Stomach (tissue), 9 donors: ENCODE measurements around the gene RIN3. TPM values are rescaled to one million over a fixed set of nuclear protein-coding genes. Genes with fewer than 3 reads are reported as not detected.

Experiments used
- DNase-seq, 2 donors: peaks; one replicate each; pipeline versions ENCODE4 v3.0.0 to v3.0.0-alpha.2; 2013 to 2019
- H3K27ac ChIP-seq, 5 donors: fragments of 200-600 bp in 4 of 5; sonication (generic) in 4 of 5; one replicate each; pipeline ENCODE4 v1.5.1; 2013 to 2019; ENCODE audit warnings: mild to moderate bottlenecking in 1 of 5, moderate library complexity in 1 of 5
- H3K27me3 ChIP-seq, 3 donors: fragments of 200-600 bp; sonication (generic); one replicate each; pipeline ENCODE4 v1.5.1; 2017 to 2019; ENCODE audit warnings: mixed run types in 1 of 3
- H3K36me3 ChIP-seq, 4 donors: fragments of 200-600 bp; sonication (generic); 1 replicate in 3 of 4; 2 replicates in 1 of 4; pipeline ENCODE4 v1.5.1; 2016 to 2019
- H3K4me1 ChIP-seq, 4 donors: fragments of 200-600 bp; sonication (generic); one replicate each; pipeline ENCODE4 v1.5.1; 2016 to 2019
- H3K4me3 ChIP-seq, 4 donors: fragments of 200-600 bp; sonication (generic) in 3 of 4; one replicate each; pipeline ENCODE4 v1.5.1; 2016 to 2019; ENCODE audit warnings: mild to moderate bottlenecking in 1 of 4
- H3K9me3 ChIP-seq, 4 donors: fragments of 200-600 bp; sonication (generic); one replicate each; pipeline ENCODE4 v1.5.1; 2016 to 2019
- CTCF ChIP-seq, 7 experiments: fragments of 450-650 bp in 4 of 7; fragments of 200-600 bp in 3 of 7; sonication (generic) in 3 of 7; IDR thresholded peaks; one replicate each; pipeline ENCODE4 v1.5.1; 2016 to 2019; ENCODE audit warnings: antibody characterized with exemption in 7 of 7, control low read depth in 2 of 7, mild to moderate bottlenecking in 1 of 7
- EP300 ChIP-seq: sonication (generic); formaldehyde crosslinking; IDR thresholded peaks from one replicate; pipeline ENCODE4 v1.6.1; 2017; ENCODE audit warnings: antibody characterized with exemption
- POLR2A ChIP-seq, 4 donors: fragments of 450-650 bp; IDR thresholded peaks; one replicate each; pipeline ENCODE4 v1.6.1; 2016; ENCODE audit warnings: antibody characterized with exemption in 4 of 4, control low read depth in 2 of 4, mild to moderate bottlenecking in 1 of 4, moderate library complexity in 1 of 4
- POLR2AphosphoS5 ChIP-seq, 3 donors: sonication (generic); formaldehyde crosslinking; IDR thresholded peaks; one replicate each; pipeline ENCODE4 v1.6.1; 2016; ENCODE audit warnings: antibody characterized with exemption in 3 of 3
- WGBS, 5 donors: extraction: QIAGEN DNeasy Blood & Tissue Kit in 3 of 5; methylation state at CpG; one replicate each; pipeline versions ENCODE4 v1.1.5 to v1.1.7; 2013 to 2018; 5-methylcytosine and 5-hydroxymethylcytosine counted together
- intact Hi-C: fragments of 100-400 bp; cut with DNase I; formaldehyde crosslinking; loops from one replicate; pipeline ENCODE4 v1.15.1; 2023; ENCODE audit warnings: low total_unique reads
- polyA plus RNA-seq, 3 donors: library from polyadenylated mRNA; stranded (reverse); fragments of 200-250 nt; gene quantifications; one replicate each; pipeline ENCODE4 v1.2.3, GENCODE V29; 2013
- total RNA-seq, 5 donors: library from RNA; depleted of rRNA; stranded (reverse); fragments of >200 nt; gene quantifications; one replicate each; pipeline versions ENCODE4 v1.1.0 to v1.2.3, GENCODE V29; 2014 to 2016
- donor health status: healthy with polysubstance abuse.
- donor health status: Bipolar disorder and iron deficiency.
- donor health status: healthy.

The RIN3 gene
- total and polyA plus RNA-seq, 8 donors: 5.0 to 47.8 (median 8.0) TPM

- Histone ChIP-seq H3K27ac (no peak overlapping the region), H3K4me3 (no peak overlapping the region), H3K4me1 (peaks cover 0 to 4% (median 0%) of the 10 kb centered on the region in 4 donors), H3K36me3 (no peaks in the 10 kb centered on the region), H3K9me3 (no peaks in the 10 kb centered on the region), H3K27me3 (peaks cover 0 to 5% (median 0%) of the 10 kb centered on the region in 3 donors)
- intact Hi-C loops: no loop called here
- no peak for TF ChIP-seq POLR2AphosphoS5 (IDR thresholded peaks at IDR 0.05)
- no peak for TF ChIP-seq CTCF (IDR thresholded peaks at IDR 0.05)
- TF ChIP-seq POLR2A (IDR thresholded peaks at IDR 0.05): no peak
- no peak for TF ChIP-seq EP300
- no peak for DNase-seq
- 72 to 89% (median 84%) methylated on average over 5 of the region's 5 CpGs for WGBS, 5 donors
These were observed 11.7 kb upstream of the RIN3 start for GRCh38 chr14:92501891-92502351.

GRCh38 chr14:92502541-92503286 lies 10.9 kb upstream of the RIN3 start:
- Histone ChIP-seq H3K4me1 (peaks cover 0 to 8% (median 0%) of the 10 kb centered on the region in 4 donors), H3K4me3 (no peak overlapping the region), H3K27me3 (peaks cover 0 to 5% (median 0%) of the 10 kb centered on the region in 3 donors), H3K9me3 (no peaks in the 10 kb centered on the region), H3K36me3 (no peaks in the 10 kb centered on the region), H3K27ac (no peak overlapping the region)
- TF ChIP-seq CTCF (IDR thresholded peaks at IDR 0.05) (no peak), POLR2AphosphoS5 (IDR thresholded peaks at IDR 0.05) (no peak), POLR2A (IDR thresholded peaks at IDR 0.05) (no peak), EP300 (no peak)
- intact Hi-C loops: no loop called here
- 84 to 91% (median 87%) methylated on average over 3 to 9 of the region's 9 CpGs for WGBS, 5 donors
- DNase-seq: no peak

- peaks cover 0 to 8% (median 0%) of the 10 kb centered on the region in 4 donors for H3K4me1 ChIP-seq
- H3K4me3 ChIP-seq: no peak overlapping the region
- peaks cover 0 to 5% (median 0%) of the 10 kb centered on the region in 3 donors for H3K27me3 ChIP-seq
- TF ChIP-seq POLR2A (IDR thresholded peaks at IDR 0.05) (no peak), CTCF (IDR thresholded peaks at IDR 0.05) (no peak), EP300 (no peak), POLR2AphosphoS5 (IDR thresholded peaks at IDR 0.05) (no peak)
- no peaks in the 10 kb centered on the region for H3K36me3 ChIP-seq
- no peak for DNase-seq
- H3K27ac ChIP-seq: no peak overlapping the region
- intact Hi-C loops: no loop called here
- H3K9me3 ChIP-seq: no peaks in the 10 kb centered on the region
- 67 to 72% (median 70%) methylated on average over 4 of the region's 4 CpGs for WGBS, 5 donors
These were observed 9.7 kb upstream of the RIN3 start for GRCh38 chr14:92503756-92504491.

GRCh38 chr14:92505826-92506225 lies 7.8 kb upstream of the RIN3 start:
- DNase-seq: no peak
- Histone ChIP-seq H3K9me3 (no peaks in the 10 kb centered on the region), H3K27ac (no peak overlapping the region), H3K4me3 (no peak overlapping the region), H3K4me1 (peaks cover 0 to 8% (median 0%) of the 10 kb centered on the region in 4 donors), H3K36me3 (no peaks in the 10 kb centered on the region), H3K27me3 (no peaks in the 10 kb centered on the region)
- TF ChIP-seq POLR2AphosphoS5 (IDR thresholded peaks at IDR 0.05): no peak
- TF ChIP-seq CTCF (IDR thresholded peaks at IDR 0.05): no peak
- TF ChIP-seq POLR2A (IDR thresholded peaks at IDR 0.05): no peak
- no peak for TF ChIP-seq EP300
- WGBS, 5 donors: 89 to 96% (median 95%) methylated on average over 5 of the region's 5 CpGs
- intact Hi-C loops: no loop called here
